ENCODE results near the gene IL17RE. TPM values are rescaled to one million over a fixed set of nuclear protein-coding genes. Genes with fewer than 3 reads are reported as not detected.

Gene IL17RE
- total and polyA plus RNA-seq, 2 of the 13 experiments (the other 11 are each of a cell fraction or from before 2014, with no cell fraction given): 14.5 to 24.1 TPM

GRCh38 chr3:9878700-9879099 lies 23.9 kb upstream of the IL17RE start (continued):
- TF ChIP-seq ZHX2 (IDR thresholded peaks at IDR 0.05; ENCODE audit: low read depth): 0 out of 2 replicates have a peak, but pooled peaks have one; percentile 33
- no peak for TF ChIP-seq ZHX2 (CRISPR knock-in tag; IDR thresholded peaks at IDR 0.05; ENCODE audit: borderline replicate concordance)
- no peak for TF ChIP-seq ZNF12 (CRISPR knock-in tag; IDR thresholded peaks at IDR 0.05)
- TF ChIP-seq, protein P1, sequence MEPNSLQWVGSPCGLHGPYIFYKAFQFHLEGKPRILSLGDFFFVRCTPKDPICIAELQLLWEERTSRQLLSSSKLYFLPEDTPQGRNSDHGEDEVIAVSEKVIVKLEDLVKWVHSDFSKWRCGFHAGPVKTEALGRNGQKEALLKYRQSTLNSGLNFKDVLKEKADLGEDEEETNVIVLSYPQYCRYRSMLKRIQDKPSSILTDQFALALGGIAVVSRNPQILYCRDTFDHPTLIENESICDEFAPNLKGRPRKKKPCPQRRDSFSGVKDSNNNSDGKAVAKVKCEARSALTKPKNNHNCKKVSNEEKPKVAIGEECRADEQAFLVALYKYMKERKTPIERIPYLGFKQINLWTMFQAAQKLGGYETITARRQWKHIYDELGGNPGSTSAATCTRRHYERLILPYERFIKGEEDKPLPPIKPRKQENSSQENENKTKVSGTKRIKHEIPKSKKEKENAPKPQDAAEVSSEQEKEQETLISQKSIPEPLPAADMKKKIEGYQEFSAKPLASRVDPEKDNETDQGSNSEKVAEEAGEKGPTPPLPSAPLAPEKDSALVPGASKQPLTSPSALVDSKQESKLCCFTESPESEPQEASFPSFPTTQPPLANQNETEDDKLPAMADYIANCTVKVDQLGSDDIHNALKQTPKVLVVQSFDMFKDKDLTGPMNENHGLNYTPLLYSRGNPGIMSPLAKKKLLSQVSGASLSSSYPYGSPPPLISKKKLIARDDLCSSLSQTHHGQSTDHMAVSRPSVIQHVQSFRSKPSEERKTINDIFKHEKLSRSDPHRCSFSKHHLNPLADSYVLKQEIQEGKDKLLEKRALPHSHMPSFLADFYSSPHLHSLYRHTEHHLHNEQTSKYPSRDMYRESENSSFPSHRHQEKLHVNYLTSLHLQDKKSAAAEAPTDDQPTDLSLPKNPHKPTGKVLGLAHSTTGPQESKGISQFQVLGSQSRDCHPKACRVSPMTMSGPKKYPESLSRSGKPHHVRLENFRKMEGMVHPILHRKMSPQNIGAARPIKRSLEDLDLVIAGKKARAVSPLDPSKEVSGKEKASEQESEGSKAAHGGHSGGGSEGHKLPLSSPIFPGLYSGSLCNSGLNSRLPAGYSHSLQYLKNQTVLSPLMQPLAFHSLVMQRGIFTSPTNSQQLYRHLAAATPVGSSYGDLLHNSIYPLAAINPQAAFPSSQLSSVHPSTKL (CRISPR knock-in tag; IDR thresholded peaks at IDR 0.05): peak; percentile 77
- no peak for TF ChIP-seq ZBTB20 (CRISPR knock-in tag; IDR thresholded peaks at IDR 0.05; ENCODE audit: borderline replicate concordance, low read depth)
- TF ChIP-seq RARG (CRISPR knock-in tag; IDR thresholded peaks at IDR 0.05; ENCODE audit: low read depth): no peak
- TF ChIP-seq ZNF383 (CRISPR knock-in tag; IDR thresholded peaks at IDR 0.05; ENCODE audit: borderline replicate concordance): no peak
- no peak for TF ChIP-seq ZNF441 (CRISPR knock-in tag; IDR thresholded peaks at IDR 0.05; ENCODE audit: borderline replicate concordance)
- TF ChIP-seq RELA (CRISPR knock-in tag; IDR thresholded peaks at IDR 0.05): no peak
- peak; percentile 24; the same call in 1 of the 2 replicates for TF ChIP-seq ZNF670 (CRISPR knock-in tag; IDR thresholded peaks at IDR 0.05; ENCODE audit: borderline replicate concordance)
- no peak for TF ChIP-seq RFX3 (CRISPR knock-in tag; IDR thresholded peaks at IDR 0.05)
- peak; percentile 60 for TF ChIP-seq ZBTB38 (CRISPR knock-in tag; IDR thresholded peaks at IDR 0.05)
- no peak for TF ChIP-seq MAFK (conservative IDR thresholded peaks at IDR 0.05 in 1 of 2, IDR thresholded peaks at IDR 0.05 in 1 of 2; ENCODE audit: low read length in 2 of 2)
- TF ChIP-seq ZNF431 (CRISPR knock-in tag; IDR thresholded peaks at IDR 0.05; ENCODE audit: borderline replicate concordance, low read depth): 0 out of 2 replicates have a peak, but pooled peaks have one; percentile 65
- no peak for TF ChIP-seq FOXK2 (IDR thresholded peaks at IDR 0.05)
- TF ChIP-seq ARNT (IDR thresholded peaks at IDR 0.05): no peak
- 0 out of 2 replicates have a peak, but pooled peaks have one; percentile 29 for TF ChIP-seq ZNF792 (CRISPR knock-in tag; IDR thresholded peaks at IDR 0.05)
- TF ChIP-seq JARID2 (CRISPR knock-in tag; IDR thresholded peaks at IDR 0.05; ENCODE audit: insufficient replicate concordance): no peak
- TF ChIP-seq ZBTB1 (CRISPR knock-in tag; IDR thresholded peaks at IDR 0.05; ENCODE audit: borderline replicate concordance): no peak
- TF ChIP-seq POLR2AphosphoS5 (IDR thresholded peaks at IDR 0.05; ENCODE audit: low read depth, low read length): peak; percentile 74
- no peak for TF ChIP-seq ATF5 (CRISPR knock-in tag; IDR thresholded peaks at IDR 0.05; ENCODE audit: low read depth)

Measured in HepG2 (cell line).